Measurements from ENCODE around the gene RHOF. TPM values are rescaled to one million over a fixed set of nuclear protein-coding genes. Genes with fewer than 3 reads are reported as not detected.
A peak's percentile ranks its signal among the peaks of the same experiment; 100 is the strongest.
"Not testable (repeated sequence)": the region's sequence is repeated elsewhere in the genome, so short reads cannot be mapped to it uniquely, and the experiment has no call there.

RHOF gene
- total RNA-seq, 1 donor from 2014 or later, result 12.1 TPM

DNA sequence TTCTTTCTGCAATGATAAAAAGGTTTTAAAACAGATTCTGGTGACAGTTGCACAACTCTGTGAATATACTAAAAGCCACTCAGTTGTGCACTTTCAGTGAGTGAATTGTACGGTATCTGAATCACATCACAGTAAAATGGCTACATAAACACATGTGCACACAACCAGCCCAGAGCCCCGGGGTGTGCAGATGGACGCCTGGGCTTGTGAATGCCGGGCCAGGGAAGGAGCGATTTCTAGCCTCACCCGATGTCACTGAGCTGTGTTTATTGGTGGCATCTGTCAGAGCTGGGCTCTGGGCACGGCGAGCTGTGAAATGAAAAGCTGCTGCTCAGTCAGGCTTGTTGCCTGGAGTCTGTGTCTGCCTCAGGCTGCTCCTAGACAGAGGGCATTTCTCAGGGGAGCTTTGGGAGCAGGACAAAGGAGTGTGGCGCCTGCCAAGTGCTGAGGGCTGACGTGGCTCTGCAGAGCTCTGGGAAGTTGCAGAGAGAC, 25.9 kb downstream of the RHOF start:
- intact Hi-C loops (cut with DNase I), result no loop called here
- no peak for DNase-seq (ENCODE audit: low spot score)
- peak; percentile 88 for ATAC-seq

DNA sequence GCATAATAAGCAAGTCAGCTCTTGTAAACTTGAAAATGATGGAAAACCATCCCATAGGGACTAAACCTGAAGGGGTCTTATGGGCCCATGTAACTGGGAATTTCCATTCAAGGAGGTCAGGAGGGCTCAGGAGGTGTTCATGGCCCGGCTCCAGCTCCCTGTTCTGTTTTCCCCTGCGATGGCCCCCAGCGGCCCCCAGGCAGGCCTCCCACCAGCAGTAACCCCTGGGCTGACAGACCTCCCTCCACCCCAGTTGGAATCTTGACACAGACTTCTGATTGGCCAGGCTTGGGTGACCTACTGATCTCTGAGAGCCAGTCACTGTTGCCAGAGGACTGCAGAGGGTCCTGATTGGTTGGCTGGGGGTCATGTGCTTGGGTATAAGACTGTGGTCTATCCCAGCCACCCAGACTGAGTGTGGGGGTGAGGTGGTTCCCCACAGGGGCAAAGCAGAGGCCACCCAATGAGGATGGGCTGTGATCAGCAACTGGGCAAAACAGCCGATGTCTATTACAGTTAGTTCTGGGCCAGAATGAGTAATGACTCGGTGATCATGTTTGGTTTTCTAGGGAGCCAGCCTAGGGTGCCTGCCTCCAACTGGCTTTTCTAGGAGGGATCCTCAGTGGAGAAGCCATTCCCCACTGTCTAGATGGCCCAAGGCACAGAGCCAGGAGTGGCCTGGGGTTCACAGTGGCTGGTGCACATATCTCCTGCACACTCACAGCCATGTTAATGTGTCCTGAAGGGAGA, 27.0 kb downstream of the RHOF start:
- DNase-seq (ENCODE audit: low spot score) (no peak), ATAC-seq (no peak)
- intact Hi-C loops (cut with DNase I), result no loop called here

DNA sequence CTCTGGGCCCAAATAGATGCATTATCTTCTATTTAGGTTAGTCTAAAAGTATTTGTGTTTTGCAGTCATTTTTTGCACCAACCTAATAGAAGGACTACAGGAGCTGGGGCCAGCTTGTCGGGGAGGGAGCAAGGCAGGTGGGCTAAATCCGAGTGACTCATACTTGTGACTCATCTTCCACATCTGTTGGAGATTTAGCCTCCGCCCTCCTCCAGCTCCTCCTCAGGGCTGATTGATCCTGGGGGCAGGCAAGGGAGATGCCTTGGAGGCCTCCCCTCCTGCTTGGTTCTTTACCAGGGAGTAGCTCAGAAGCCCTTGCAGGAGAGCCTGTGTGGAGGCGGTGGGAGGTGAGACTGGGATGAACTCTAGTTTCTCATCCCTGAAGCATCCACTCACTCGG, 27.9 kb downstream of the RHOF start:
- intact Hi-C loops (cut with DNase I), result no loop called here
- DNase-seq (ENCODE audit: low spot score), result no peak
- ATAC-seq, result peak; percentile 54

DNA sequence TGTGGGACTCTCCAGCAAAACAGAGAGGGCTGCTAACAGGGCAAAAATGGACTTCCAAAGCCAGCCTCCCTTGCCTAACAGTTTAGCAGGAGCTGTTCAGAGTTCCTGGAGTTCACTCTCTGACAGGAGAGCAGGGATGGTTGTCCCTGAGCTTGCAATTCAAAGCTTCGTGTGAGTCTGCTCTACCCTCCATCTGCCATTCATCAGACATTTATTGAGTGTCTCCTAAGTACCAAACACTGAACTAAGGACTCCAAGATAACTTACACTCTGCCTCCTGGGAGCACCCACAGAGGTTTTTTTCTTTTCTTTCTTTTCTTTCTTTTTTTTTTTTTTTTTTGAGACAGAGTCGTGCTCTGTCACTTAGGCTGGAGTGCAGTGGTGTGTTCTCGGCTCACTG, 28.7 kb downstream of the RHOF start:
- DNase-seq (ENCODE audit: low spot score) (no peak), ATAC-seq (no peak)
- intact Hi-C loops (cut with DNase I), result no loop called here

DNA sequence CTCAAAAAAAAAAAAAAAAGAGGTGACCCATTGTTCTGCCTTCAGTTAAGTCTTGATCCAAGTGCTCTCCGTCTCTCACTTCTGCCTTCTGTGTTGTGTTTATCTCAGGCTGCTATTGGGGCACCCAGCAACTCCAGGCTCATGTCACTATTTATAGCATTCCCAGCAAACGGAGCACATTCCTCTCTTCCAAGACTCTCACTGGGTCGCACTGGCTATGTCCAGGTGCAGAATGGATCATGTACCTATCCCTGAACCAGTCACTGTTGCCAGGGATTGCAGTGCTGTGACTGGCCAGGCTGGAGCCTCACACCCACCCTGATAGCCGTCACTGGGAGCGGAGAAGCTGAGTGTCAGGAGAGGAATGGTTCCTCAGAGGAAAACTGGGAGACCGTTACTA, 31.2 kb downstream of the RHOF start:
- ATAC-seq (no peak), DNase-seq (ENCODE audit: low spot score) (no peak)
- intact Hi-C loops (cut with DNase I), result no loop called here

DNA sequence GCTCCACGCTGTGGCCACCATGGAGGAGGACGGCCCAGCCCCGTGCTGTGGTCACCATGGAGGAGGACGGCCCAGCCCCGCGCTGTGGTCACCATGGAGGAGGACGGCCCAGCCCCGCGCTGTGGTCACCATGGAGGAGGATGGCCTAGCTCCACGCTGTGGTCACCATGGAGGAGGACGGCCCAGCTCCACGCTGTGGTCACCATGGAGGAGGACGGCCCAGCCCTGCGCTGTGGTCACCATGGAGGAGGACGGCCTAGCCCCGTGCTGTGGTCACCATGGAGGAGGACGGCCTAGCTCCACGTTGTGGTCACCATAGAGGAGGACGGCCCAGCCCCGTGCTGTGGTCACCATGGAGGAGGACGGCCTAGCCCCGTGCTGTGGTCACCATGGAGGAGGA, 35.0 kb downstream of the RHOF start:
- ATAC-seq; intact Hi-C loops (cut with DNase I); DNase-seq (ENCODE audit: low spot score): not testable (repeated sequence)

DNA sequence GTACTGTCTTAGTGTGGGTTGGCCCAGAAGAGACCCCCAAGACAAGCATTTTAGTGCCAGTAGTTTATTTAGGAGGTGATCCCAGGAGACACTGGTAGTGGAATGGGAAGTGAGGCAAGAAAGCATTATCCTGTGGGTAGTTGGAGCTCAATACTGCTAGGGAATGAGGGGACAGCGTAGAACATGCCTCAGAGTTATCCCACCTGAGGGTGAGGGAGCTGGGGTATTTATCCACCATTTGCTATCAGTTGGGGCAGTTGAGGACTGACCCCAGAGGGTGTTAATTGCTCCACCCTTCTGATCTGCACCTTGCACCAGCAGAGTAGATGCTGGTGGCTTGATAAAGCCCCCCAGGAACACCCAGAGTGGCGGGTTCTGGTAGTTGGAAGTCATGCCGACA, 37.9 kb downstream of the RHOF start:
- DNase-seq (ENCODE audit: low spot score) (no peak), ATAC-seq (no peak)
- intact Hi-C loops (cut with DNase I), result loop anchor here (2.0 kb wide), 1 partner anchor 43 kb away; the partner anchor contains the start of gene TMEM120B

DNA sequence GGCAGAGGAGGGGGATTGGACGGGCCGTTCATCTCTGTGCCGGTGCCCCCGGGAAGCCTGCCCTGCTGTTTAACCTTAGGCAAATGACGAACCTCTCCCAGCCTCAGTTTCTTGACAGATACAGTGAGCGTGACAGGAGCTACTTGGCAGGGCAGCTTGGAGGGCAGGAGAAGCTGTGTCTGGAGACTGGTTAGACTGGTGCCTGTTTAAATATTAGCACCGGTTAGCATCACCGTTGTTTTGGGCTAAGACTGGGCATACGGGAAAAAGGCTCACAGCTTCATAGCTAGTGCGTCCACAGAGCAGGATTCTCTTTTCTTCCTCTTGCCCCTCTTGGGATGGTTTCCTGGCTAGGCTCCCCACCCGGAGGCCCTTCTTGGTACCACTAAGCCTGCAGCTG, 38.7 kb downstream of the RHOF start:
- no peak for DNase-seq (ENCODE audit: low spot score)
- intact Hi-C loops (cut with DNase I), result loop anchor here (2.0 kb wide), 1 partner anchor 42 kb away; the partner anchor contains the start of gene TMEM120B
- no peak for ATAC-seq

DNA sequence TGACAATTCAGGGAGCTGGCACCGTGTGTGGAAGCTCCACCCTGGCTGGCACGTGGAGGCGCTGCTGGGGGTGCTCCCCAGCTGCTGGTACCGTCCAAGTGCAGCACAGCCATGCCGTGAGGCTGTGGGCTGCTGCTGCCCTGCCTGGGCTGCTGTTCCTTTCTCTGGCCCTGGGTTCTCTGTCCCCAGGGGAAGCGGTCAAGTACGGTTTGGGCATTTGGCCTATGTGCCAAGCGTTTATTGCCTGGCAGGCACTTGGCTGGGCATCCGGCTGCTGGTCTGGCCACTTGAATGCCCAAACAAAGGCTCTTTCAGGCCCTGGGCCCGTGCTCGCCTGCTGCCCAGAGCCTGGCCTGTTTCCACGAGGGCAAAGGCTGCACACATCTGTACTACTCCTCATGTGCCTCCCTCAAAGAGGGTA, 39.6 kb downstream of the RHOF start:
- intact Hi-C loops (cut with DNase I), result loop anchor here (2.0 kb wide), 1 partner anchor 41 kb away; the partner anchor contains the start of gene TMEM120B
- DNase-seq (ENCODE audit: low spot score) (no peak), ATAC-seq (peak; percentile 79)

DNA sequence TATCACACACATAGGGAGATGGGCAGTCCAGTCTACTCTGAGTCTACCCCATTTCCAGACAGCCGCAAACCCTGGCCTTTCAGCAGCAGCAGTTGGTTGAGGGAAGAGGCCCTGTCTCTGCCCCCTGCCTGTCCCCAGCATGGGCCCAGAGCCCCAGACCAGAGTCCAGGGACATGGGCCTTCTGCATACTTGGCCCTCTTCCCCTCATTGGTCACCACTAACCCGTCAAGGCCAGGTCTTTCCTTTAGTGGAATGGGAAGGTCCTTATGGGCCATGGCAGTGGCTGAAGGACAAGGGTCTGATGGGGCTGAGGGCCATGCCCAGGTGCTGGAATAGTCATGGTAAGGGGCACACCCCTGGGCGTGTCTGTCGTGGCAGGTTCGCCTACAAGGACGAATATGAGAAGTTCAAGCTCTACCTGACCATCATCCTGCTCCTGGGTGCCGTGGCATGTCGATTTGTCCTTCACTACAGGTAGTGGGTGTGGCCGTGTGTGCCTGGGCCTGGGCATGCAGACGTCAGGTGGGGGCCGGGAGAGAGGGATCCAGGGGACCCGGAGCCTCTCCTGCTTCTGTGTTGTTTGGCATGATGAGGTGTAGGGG, 41.6 kb downstream of the RHOF start:
- no peak for ATAC-seq
- intact Hi-C loops (cut with DNase I), result no loop called here
- no peak for DNase-seq (ENCODE audit: low spot score)

DNA sequence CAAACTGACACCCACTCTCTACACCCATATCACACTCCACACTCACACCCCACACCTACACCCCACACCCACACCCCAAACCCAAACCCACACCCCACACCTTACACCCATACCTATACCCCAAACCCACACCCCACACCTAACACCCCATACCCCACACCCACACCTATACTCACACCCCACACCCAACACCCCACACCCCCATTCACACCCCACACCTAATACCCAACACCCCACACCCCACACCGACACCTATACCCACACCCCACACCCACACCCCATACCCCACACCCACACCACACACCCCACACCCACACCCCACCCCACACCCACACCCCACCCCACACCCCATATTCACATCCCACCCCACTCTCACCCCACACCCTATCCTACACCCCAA, 42.5 kb downstream of the RHOF start:
- DNase-seq (ENCODE audit: low spot score) (no peak), ATAC-seq (no peak)
- intact Hi-C loops (cut with DNase I), result no loop called here

DNA sequence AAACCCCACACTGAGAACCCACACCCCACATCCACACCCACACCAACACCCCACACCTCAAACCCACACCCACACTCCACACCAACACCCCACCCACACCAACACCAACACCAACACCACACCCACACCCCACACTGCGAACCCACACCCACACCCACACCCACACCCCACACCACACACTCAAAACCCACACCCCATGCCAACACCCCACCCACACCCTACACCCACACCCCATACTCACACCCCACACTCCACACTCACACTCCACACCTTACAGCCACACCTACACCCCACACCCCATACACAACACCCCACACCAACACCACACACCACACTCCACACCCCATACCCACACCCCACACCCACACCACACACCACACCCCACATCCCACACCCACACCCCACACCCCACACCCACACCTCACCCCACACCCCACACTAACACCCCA, 43.0 kb downstream of the RHOF start:
- intact Hi-C loops (cut with DNase I), result no loop called here
- ATAC-seq (no peak), DNase-seq (ENCODE audit: low spot score) (no peak)

DNA sequence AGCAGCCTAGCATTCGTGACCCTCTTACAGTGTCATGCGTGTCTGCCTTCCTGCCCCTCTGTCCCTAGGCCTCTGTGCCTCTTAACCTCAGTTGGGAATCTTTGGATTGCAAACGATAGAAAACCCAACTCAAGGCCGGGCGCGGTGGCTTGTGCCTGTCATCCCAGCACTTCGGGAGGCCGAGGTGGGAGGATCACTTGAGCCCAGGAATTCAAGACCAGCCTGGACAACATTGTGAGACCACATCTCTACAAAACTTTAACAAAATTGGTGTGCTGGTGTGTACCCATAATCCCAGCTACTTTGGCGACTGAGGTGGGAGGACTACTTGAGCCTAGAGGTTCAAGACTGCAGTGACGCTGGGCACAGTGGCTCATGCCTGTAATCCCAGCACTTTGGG, 44.2 kb downstream of the RHOF start:
- no peak for DNase-seq (ENCODE audit: low spot score)
- no peak for ATAC-seq
- intact Hi-C loops (cut with DNase I), result no loop called here

DNA sequence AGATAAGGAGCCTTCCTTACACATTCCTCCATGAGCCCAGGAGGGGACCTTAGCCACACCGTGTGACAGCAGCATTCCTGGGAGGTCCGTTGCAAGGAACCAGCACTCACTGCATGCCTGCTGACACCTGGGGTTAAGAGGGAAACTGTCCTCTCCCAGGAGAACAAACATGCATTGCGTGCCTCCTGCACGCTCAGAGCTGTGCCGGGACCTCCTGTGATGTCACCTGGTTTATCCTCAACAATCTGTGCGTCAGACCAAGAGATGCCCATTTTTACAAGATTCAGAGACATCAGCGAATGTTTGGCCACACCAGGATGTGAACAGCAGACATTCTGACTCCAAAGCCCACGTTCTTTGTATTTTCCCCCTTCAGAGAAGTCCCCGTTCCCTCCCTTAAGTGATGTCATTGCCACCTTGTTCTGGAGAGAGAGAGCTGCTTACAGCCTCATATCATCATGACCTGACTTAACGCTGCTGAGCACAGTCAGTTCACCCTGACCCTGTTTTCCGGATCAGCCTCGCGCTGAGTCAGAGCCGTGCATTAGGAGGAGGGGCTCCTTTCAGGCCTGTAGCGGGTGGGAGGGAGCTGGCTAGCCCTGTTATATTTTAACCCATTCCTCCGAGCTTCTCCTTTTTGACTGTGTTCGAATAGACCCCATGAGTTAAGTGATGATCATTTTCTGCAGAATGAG, 44.8 kb downstream of the RHOF start:
- DNase-seq (ENCODE audit: low spot score) (no peak), ATAC-seq (peak; percentile 81)

DNA sequence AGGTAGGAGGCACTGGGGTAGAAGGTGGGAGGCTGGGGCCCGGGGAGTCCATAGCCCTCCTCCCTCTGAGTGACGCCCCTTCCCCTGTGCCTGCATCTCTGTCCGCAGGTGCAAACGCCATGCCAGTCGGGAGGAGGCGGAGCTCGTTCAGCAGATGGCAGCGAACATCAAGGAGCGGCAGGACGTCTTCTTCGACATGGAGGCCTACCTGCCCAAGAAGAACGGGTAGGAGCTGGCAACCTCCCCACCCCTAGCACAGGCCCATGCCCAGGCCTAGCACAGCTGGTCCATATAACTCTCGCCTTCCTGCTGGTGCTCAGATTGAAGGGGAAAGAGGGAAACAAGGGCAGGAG, 45.3 kb downstream of the RHOF start:
- DNase-seq (ENCODE audit: low spot score) (no peak), ATAC-seq (no peak)
- intact Hi-C loops (cut with DNase I), result no loop called here

More for the DNA sequence above, 44.8 kb downstream of the RHOF start:
- intact Hi-C loops (cut with DNase I), result no loop called here

DNA sequence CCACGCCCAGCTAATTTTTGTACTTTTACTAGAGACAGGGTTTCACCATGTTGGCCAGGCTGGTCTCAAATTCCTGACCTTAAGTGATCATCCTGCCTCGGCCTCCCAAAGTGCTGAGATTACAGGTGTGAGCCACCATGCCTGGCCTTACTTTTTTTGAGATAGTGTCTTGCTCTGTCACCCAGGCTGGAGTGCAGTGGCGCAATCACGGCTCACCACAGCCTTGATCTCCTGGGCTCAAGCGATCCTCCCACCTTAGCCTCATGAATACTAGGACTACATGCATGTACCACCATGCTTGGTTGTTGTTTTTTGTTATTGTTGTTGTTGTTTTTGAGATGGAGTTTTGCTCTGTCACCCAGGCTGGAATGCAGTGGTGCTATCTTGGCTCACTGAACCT, 47.9 kb downstream of the RHOF start:
- ATAC-seq; DNase-seq (ENCODE audit: low spot score); intact Hi-C loops (cut with DNase I): not testable (repeated sequence)

DNA sequence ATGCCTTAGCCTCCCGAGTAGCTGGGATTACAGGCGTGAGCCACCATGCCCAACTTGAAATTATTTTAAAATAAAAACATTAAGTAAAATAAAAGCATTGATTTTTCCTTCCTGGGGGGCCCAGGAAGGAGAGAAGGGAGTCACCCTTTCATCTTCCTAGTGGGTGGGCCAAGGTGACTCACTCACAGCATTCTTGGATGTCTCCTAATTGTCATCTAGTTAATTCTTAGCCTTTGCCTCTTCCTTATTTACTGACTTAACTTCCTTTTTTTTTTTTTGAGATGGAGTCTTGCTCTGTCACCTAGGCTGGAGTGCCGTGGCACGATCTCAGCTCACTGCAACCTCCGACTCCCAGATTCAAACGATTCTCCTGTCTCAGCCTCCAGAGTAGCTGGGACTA, 51.7 kb downstream of the RHOF start:
- intact Hi-C loops (cut with DNase I), result no loop called here

DNA sequence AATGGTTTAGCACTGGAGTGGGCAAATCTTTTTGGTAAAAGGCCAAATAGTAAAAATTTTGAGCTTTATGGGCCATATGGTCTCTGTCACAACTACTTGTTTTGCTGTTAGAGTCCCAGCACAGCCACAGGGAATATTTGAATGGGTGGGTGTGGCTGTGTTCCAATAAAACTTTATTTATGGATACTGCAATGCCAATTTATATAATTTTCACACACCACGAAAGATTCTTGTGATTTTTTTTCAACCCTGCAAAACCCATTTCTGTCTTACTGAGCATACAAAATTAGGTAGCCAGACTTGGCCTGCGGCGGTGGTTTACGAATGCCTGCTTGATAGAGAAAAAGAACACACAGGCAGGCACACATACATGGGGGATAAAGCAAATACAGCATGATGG, 52.6 kb downstream of the RHOF start:
- no peak for DNase-seq (ENCODE audit: low spot score)
- ATAC-seq, result no peak
- intact Hi-C loops (cut with DNase I), result no loop called here

More for the DNA sequence above, 51.7 kb downstream of the RHOF start:
- DNase-seq (ENCODE audit: low spot score), result no peak
- ATAC-seq, result no peak

DNA sequence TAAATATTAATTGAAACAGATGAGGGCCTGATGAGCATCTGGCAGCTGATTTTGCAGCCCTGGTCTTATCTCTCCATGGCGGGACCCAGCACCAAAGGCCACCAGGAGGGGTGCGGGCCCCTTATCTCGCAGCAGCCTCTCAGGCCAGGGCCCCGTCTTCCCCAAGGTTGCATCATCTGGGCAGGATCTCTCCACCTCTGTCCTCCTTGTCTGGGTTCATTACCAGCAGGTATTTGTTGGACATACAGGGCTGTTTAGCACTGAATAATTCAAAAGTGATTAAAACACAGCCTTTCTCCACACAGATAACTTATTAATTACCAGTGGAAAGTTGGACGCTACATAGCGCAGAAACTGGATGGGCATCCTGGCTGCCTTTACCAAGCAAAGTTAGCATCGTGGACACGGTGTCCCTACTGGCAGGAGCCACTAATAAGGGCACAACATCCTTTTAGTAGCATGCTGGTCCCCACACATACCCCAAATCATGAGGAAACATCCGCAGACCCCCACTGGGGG, 55.1 kb downstream of the RHOF start:
- DNase-seq (ENCODE audit: low spot score), result no peak
- no peak for ATAC-seq
- intact Hi-C loops (cut with DNase I), result no loop called here

DNA sequence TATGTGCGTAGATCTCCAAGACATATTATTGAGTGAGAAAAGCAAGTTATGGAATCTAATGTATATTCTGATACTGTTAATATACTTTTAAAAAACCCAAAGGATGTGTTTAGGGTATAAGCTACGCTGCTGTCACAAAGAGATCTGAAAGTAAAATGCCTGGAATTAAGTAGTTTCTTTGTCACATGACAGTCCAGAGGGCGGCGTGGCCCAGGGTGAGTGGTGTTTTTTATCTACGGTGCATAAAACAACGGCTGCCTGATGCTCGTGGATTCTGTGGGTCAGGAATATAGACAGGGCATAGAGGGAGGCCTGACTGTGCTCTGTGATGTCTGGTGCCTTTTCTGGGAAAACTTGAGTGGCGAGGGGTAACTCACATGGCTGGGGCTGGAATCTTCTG, 59.6 kb downstream of the RHOF start:
- ATAC-seq (no peak), DNase-seq (ENCODE audit: low spot score) (no peak)
- intact Hi-C loops (cut with DNase I), result no loop called here

Data from sciatic nerve (tissue), 2 donors.